Measurements from ENCODE around the gene NTMT1.

- no peak for TF ChIP-seq CTCF (conservative IDR thresholded peaks at IDR 0.05; ENCODE audit: low read depth, low read length)
- no peak for TF ChIP-seq EZH2 (IDR thresholded peaks at IDR 0.05; ENCODE audit: borderline replicate concordance, low read depth, low read length, poor library complexity, severe bottlenecking)
Measured at GRCh38 chr9:129626625-129627284, 792 bp downstream of the NTMT1 start.
